Kidney epithelial cell (primary cell): ENCODE data around the gene TEX29. TPM values are rescaled to one million over a fixed set of nuclear protein-coding genes. Genes with fewer than 3 reads are reported as not detected.

Experiments
- DNase-seq: peaks from one replicate; pipeline ENCODE4 v3.0.0-alpha.2; 2010; ENCODE audit warnings: low read depth
- H3K27me3 ChIP-seq: 2 replicates; pipeline ENCODE4 v1.6.0; 2011; ENCODE audit warnings: low read length; ENCODE audit not compliant: control insufficient read depth, insufficient read depth
- H3K36me3 ChIP-seq: 2 replicates; pipeline ENCODE4 v1.5.1; 2011; ENCODE audit warnings: low read length; ENCODE audit not compliant: control insufficient read depth, insufficient read depth
- H3K4me3 ChIP-seq: 2 replicates; pipeline ENCODE4 v1.5.1; 2011; ENCODE audit warnings: low read depth, mild to moderate bottlenecking, control low read depth, low read length
- CTCF ChIP-seq: IDR thresholded peaks from 2 replicates; pipeline ENCODE4 v1.5.1; 2011; ENCODE audit warnings: mild to moderate bottlenecking, moderate library complexity, low read length, control low read depth, inconsistent platforms; ENCODE audit not compliant: insufficient read depth, poor library complexity, severe bottlenecking
- total RNA-seq: library from RNA; depleted of rRNA; stranded (reverse); fragments of >200 nt; gene quantifications from 2 replicates; pipeline ENCODE4 v1.2.3, GENCODE V29; 2015

Gene TEX29
- total RNA-seq, 1 donor from 2014 or later: not detected

GRCh38 chr13:111360452-111360851 lies 40.0 kb downstream of the TEX29 start:
- no peak for TF ChIP-seq CTCF
- DNase-seq: no peak
- no peaks in the 10 kb centered on the region for H3K36me3 ChIP-seq
- H3K4me3 ChIP-seq: no peak overlapping the region
- peaks cover 2% of the 10 kb centered on the region for H3K27me3 ChIP-seq

GRCh38 chr13:111361046-111361872 lies 40.8 kb downstream of the TEX29 start:
- no peak for DNase-seq
- Histone ChIP-seq H3K27me3 (peaks cover 2% of the 10 kb centered on the region), H3K4me3 (no peak overlapping the region), H3K36me3 (no peaks in the 10 kb centered on the region)
- no peak for TF ChIP-seq CTCF

GRCh38 chr13:111361873-111362648 lies 41.6 kb downstream of the TEX29 start:
- no peaks in the 10 kb centered on the region for H3K27me3 ChIP-seq
- DNase-seq: no peak
- no peak overlapping the region for H3K4me3 ChIP-seq
- TF ChIP-seq CTCF: no peak
- H3K36me3 ChIP-seq: no peaks in the 10 kb centered on the region

GRCh38 chr13:111363121-111363520 lies 42.7 kb downstream of the TEX29 start:
- H3K27me3 ChIP-seq: no peaks in the 10 kb centered on the region
- no peak overlapping the region for H3K4me3 ChIP-seq
- TF ChIP-seq CTCF: no peak
- H3K36me3 ChIP-seq: no peaks in the 10 kb centered on the region
- DNase-seq: no peak

- no peaks in the 10 kb centered on the region for H3K27me3 ChIP-seq
- DNase-seq: no peak
- no peak overlapping the region for H3K4me3 ChIP-seq
- TF ChIP-seq CTCF: no peak
- no peaks in the 10 kb centered on the region for H3K36me3 ChIP-seq
Measured at GRCh38 chr13:111363591-111363990, 43.1 kb downstream of the TEX29 start.
